ENCODE data around the gene RNF144B. TPM values are rescaled to one million over a fixed set of nuclear protein-coding genes. Genes with fewer than 3 reads are reported as not detected.

The RNF144B gene
- total RNA-seq, 1 experiment from 2014 or later = 2.3 TPM

DNA sequence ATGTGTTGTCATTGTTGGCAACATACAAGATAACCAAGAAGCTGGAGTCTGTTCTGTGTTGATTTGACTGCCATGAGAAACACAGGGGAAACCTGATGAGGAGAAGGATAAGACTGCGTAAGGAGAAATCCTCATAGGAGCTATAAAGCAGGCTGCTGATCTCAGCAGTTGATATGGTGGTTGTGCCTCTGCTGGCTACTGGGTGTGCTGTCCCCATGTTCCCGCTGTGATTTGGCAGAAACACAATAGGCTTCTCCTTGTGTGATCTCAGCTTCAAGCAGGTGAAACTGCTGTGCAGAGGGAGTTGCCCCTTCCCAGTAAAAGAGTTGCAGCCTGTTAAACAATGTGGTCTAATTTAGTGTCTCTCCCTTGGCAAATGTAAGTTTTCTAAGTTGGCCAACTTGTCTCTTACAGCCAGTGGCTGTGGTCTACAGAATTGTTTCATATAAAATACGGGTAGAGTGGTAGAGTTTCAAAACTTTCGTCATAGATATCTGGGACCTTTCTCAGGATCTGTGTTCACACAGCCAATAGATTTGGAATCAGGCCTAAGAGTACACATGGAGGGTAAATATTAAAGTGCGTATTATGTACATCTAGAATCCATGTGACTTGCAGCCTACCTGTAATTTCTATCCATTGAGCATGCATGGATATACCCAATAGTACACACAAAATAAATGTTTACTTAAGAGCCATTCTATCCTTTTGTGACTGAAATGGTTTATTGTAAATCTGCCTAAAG, 78.4 kb downstream of the RNF144B start:
- no peaks in the 10 kb centered on the region for H3K4me1 ChIP-seq (ENCODE audit: insufficient read depth, low read length)
- TF ChIP-seq, protein P1, sequence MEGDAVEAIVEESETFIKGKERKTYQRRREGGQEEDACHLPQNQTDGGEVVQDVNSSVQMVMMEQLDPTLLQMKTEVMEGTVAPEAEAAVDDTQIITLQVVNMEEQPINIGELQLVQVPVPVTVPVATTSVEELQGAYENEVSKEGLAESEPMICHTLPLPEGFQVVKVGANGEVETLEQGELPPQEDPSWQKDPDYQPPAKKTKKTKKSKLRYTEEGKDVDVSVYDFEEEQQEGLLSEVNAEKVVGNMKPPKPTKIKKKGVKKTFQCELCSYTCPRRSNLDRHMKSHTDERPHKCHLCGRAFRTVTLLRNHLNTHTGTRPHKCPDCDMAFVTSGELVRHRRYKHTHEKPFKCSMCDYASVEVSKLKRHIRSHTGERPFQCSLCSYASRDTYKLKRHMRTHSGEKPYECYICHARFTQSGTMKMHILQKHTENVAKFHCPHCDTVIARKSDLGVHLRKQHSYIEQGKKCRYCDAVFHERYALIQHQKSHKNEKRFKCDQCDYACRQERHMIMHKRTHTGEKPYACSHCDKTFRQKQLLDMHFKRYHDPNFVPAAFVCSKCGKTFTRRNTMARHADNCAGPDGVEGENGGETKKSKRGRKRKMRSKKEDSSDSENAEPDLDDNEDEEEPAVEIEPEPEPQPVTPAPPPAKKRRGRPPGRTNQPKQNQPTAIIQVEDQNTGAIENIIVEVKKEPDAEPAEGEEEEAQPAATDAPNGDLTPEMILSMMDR (conservative IDR thresholded peaks at IDR 0.05) = no peak
- no peak overlapping the region for H3K9ac ChIP-seq (ENCODE audit: extremely low read depth, insufficient read length, low read length)
- H2BK12ac ChIP-seq (ENCODE audit: insufficient read length, low read depth, low read length) = no peak overlapping the region
- WGBS (ENCODE audit: extremely low coverage, insufficient read length, low lambda C conversion rate) = no CpG with 5 or more reads among the region's 5 CpGs
- H3K4me3 Mint-ChIP-seq = no peak overlapping the region
- no peak overlapping the region for H2BK15ac ChIP-seq (ENCODE audit: low read depth, low read length)
- no peak overlapping the region for H2BK5ac ChIP-seq (ENCODE audit: insufficient read length, low read length)
- H4K8ac ChIP-seq (replicated peaks; ENCODE audit: insufficient read length, low read depth, low read length) = no peak overlapping the region
- no peaks in the 10 kb centered on the region for H3K79me1 ChIP-seq (ENCODE audit: insufficient read depth, low read depth, low read length, poor library complexity, severe bottlenecking)
- DNase-seq = no peak
- H3K4me2 ChIP-seq (ENCODE audit: insufficient read depth, insufficient read length, low read length) = no peak overlapping the region
- no peak overlapping the region for H3K14ac ChIP-seq (ENCODE audit: insufficient read depth, low read length)
- H4K91ac ChIP-seq (ENCODE audit: insufficient read length, low read depth, low read length) = no peak overlapping the region
- H3K79me2 ChIP-seq (ENCODE audit: insufficient read depth, low read length) = no peaks in the 10 kb centered on the region
- no peak overlapping the region for H2AFZ ChIP-seq (ENCODE audit: low read length)
- H3K9me3 ChIP-seq (ENCODE audit: control insufficient read depth, low read depth, low read length) = no peaks in the 10 kb centered on the region
- H3K56ac ChIP-seq (ENCODE audit: insufficient read length, low read depth, low read length) = no peak overlapping the region
- H3T11ph ChIP-seq (ENCODE audit: low read length) = no peak overlapping the region
- H2AK5ac ChIP-seq (ENCODE audit: insufficient read length, low read length) = no peak overlapping the region
- H2BK120ac ChIP-seq (ENCODE audit: low read depth, low read length, poor library complexity, severe bottlenecking) = no peak overlapping the region
- H3K27me3 Mint-ChIP-seq (ENCODE audit: low read depth) = no peaks in the 10 kb centered on the region
- H3K18ac ChIP-seq (ENCODE audit: insufficient read length, low read depth, low read length) = no peak overlapping the region
- H3K4ac ChIP-seq (ENCODE audit: low read depth, low read length) = no peak overlapping the region
- H3K4me1 Mint-ChIP-seq = peaks cover 9% of the 10 kb centered on the region in 2 experiments
- no peaks in the 10 kb centered on the region for H3K23me2 ChIP-seq (ENCODE audit: insufficient read length, low read depth, low read length, poor library complexity, severe bottlenecking)
- no peak overlapping the region for H3K27ac Mint-ChIP-seq
- H2BK20ac ChIP-seq (ENCODE audit: low read depth, low read length, poor library complexity, severe bottlenecking) = no peak overlapping the region
- peaks cover 0 to under 1% of the 10 kb centered on the region in 2 experiments; a peak in 1 of 5 replicates for H3K9me3 Mint-ChIP-seq
- no peak overlapping the region for H3K27ac ChIP-seq (ENCODE audit: insufficient read length, low read depth, low read length)
- no peak overlapping the region for H3K23ac ChIP-seq (ENCODE audit: insufficient read length, low read depth, low read length)
- H4K5ac ChIP-seq (ENCODE audit: insufficient read length, low read depth, low read length) = no peak overlapping the region
- H3K36me3 Mint-ChIP-seq (ENCODE audit: insufficient read depth in 1 of 3, low read depth in 3 of 3) = peaks cover 0 to 1% (median 0%) of the 10 kb centered on the region in 3 experiments; a peak in 2 of 7 replicates
- no peaks in the 10 kb centered on the region for H4K20me1 ChIP-seq (ENCODE audit: control insufficient read depth, insufficient read depth, insufficient read length)
- no peaks in the 10 kb centered on the region for H3K27me3 ChIP-seq (ENCODE audit: insufficient read depth, low read length)

Data from H9 (cell line).